SK-N-SH (cell line): ENCODE data around the gene EDA2R. TPM values are rescaled to one million over a fixed set of nuclear protein-coding genes. Genes with fewer than 3 reads are reported as not detected.
A peak's percentile ranks its signal among the peaks of the same experiment; 100 is the strongest.

Experiments
- CTCF ChIA-PET: fragments of 300-600, 350-600 bp; formaldehyde crosslinking; extraction: SDS; loops from one replicate; lab custom pipeline; 2021; lab: Yijun Ruan, JAX
- POLR2A ChIA-PET: fragments of 350-600 bp; sonication (Branson Sonifier 250); formaldehyde crosslinking; extraction: SDS; loops from one replicate; lab custom pipeline; 2020; ENCODE audit warnings: antibody characterized with exemption, inconsistent platforms; lab: Yijun Ruan, JAX
- DNase-seq: peaks from one replicate; pipeline ENCODE4 v3.0.0; 2012
- H2AFZ ChIP-seq: fragments of 200-600 bp; sonication (generic); 2 replicates; pipeline ENCODE4 v1.8.1; 2016; ENCODE audit warnings: antibody characterized with exemption, mild to moderate bottlenecking, low read depth
- H3F3A ChIP-seq: fragments of 200-600 bp; sonication (generic); replicated peaks from 2 replicates; pipeline ENCODE3; 2016; ENCODE audit warnings: antibody characterized with exemption, mild to moderate bottlenecking; ENCODE audit not compliant: insufficient read depth
- H3K27ac ChIP-seq, 2 experiments: fragments of 200-500 bp in 1 of 2; fragments of 200-600 bp in 1 of 2; sonication (Bioruptor generic) in 1 of 2; sonication (generic), shearing (Covaris generic) in 1 of 2; 2 replicates each; pipeline versions ENCODE4 v1.5.1 to v1.6.1; 2014 to 2016; ENCODE audit warnings: low read depth in 2 of 2, inconsistent platforms in 1 of 2, low read length in 1 of 2, mild to moderate bottlenecking in 1 of 2, mixed read lengths in 1 of 2
- H3K27me3 ChIP-seq: fragments of 200-600 bp; sonication (generic), shearing (Covaris generic); 2 replicates; pipeline ENCODE4 v1.6.1; 2016; ENCODE audit warnings: mixed run types; ENCODE audit not compliant: insufficient read depth
- H3K36me3 ChIP-seq, 2 experiments: fragments of 200-500 bp in 1 of 2; fragments of 200-600 bp in 1 of 2; sonication (Bioruptor generic) in 1 of 2; sonication (generic) in 1 of 2; replicated peaks in 1 of 2; 2 replicates each; pipeline versions ENCODE3 to v1.5.1; 2014 to 2016; ENCODE audit warnings: low read length in 1 of 2, mild to moderate bottlenecking in 1 of 2; ENCODE audit not compliant: insufficient read depth in 2 of 2, control insufficient read depth in 1 of 2
- H3K4me1 ChIP-seq, 2 experiments: fragments of 200-500 bp in 1 of 2; fragments of 200-600 bp in 1 of 2; sonication (Bioruptor generic) in 1 of 2; sonication (generic), shearing (Covaris generic) in 1 of 2; 2 replicates each; pipeline versions ENCODE4 v1.5.1 to v1.6.1; 2014 to 2016; ENCODE audit warnings: low read depth in 1 of 2, low read length in 1 of 2, mixed run types in 1 of 2; ENCODE audit not compliant: insufficient read depth in 2 of 2, control insufficient read depth in 1 of 2
- H3K4me2 ChIP-seq: fragments of 200-600 bp; sonication (generic), shearing (Covaris generic); 2 replicates; pipeline ENCODE4 v1.6.1; 2017; ENCODE audit warnings: mixed run types
- H3K4me3 ChIP-seq, 2 experiments: fragments of 200-500 bp in 1 of 2; fragments of 200-600 bp in 1 of 2; sonication (Bioruptor generic) in 1 of 2; sonication (generic), shearing (Covaris generic) in 1 of 2; 2 replicates each; pipeline versions ENCODE4 v1.5.1 to v1.8.1; 2014 to 2016; ENCODE audit warnings: low read depth in 2 of 2, inconsistent platforms in 1 of 2, low read length in 1 of 2, mild to moderate bottlenecking in 1 of 2, mixed read lengths in 1 of 2, moderate library complexity in 1 of 2
- H3K79me2 ChIP-seq: fragments of 200-600 bp; sonication (generic); 2 replicates; pipeline ENCODE4 v1.8.1; 2017; ENCODE audit warnings: mild to moderate bottlenecking; ENCODE audit not compliant: insufficient read depth
- H3K9ac ChIP-seq: fragments of 200-600 bp; sonication (generic); 2 replicates; pipeline ENCODE4 v1.6.1; 2017; ENCODE audit warnings: mixed run types
- H3K9me2 ChIP-seq: fragments of 200-600 bp; sonication (generic); 2 replicates; pipeline ENCODE4 v1.6.1; 2017; ENCODE audit warnings: mixed run types
- H3K9me3 ChIP-seq: fragments of 200-600 bp; sonication (generic); 2 replicates; pipeline ENCODE4 v1.6.1; 2017; ENCODE audit warnings: mixed run types, mild to moderate bottlenecking, moderate library complexity
- H4K20me1 ChIP-seq: fragments of 200-600 bp; sonication (generic); 2 replicates; pipeline ENCODE4 v1.6.1; 2017; ENCODE audit warnings: mild to moderate bottlenecking, mixed run types; ENCODE audit not compliant: insufficient read depth
- CTCF ChIP-seq: fragments of 200-600 bp; sonication (generic); IDR thresholded peaks from 2 replicates; pipeline ENCODE4 v1.6.1; 2017; ENCODE audit warnings: antibody characterized with exemption, mild to moderate bottlenecking, moderate library complexity
- ELF1 ChIP-seq: IDR thresholded peaks from 2 replicates; pipeline ENCODE4 v1.4.0; 2012
- EP300 ChIP-seq, 2 experiments: IDR thresholded peaks; 2 replicates each; pipeline versions ENCODE4 v1.4.0 to v1.6.1; 2012; ENCODE audit warnings: borderline replicate concordance in 1 of 2, low read depth in 1 of 2, low read length in 1 of 2
- FOSL2 ChIP-seq: IDR thresholded peaks from 2 replicates; pipeline ENCODE4 v1.4.0; 2012; ENCODE audit warnings: low read depth, mild to moderate bottlenecking, moderate library complexity, borderline replicate concordance
- FOXM1 ChIP-seq: IDR thresholded peaks from 2 replicates; pipeline ENCODE4 v1.4.0; 2012; ENCODE audit warnings: low read depth, mild to moderate bottlenecking
- IRF3 ChIP-seq: fragments of 150-350 bp; IDR thresholded peaks from 2 replicates; pipeline ENCODE4 v1.6.1; 2016; ENCODE audit warnings: mild to moderate bottlenecking, low read depth, low read length
- JUND ChIP-seq: IDR thresholded peaks from 2 replicates; pipeline ENCODE4 v1.4.0; 2012
- MEF2A ChIP-seq: IDR thresholded peaks from 2 replicates; pipeline ENCODE4 v1.4.0; 2012; ENCODE audit warnings: low read depth, borderline replicate concordance
- NFIC ChIP-seq: IDR thresholded peaks from 2 replicates; pipeline ENCODE4 v1.4.0; 2012; ENCODE audit warnings: borderline replicate concordance
- PBX3 ChIP-seq: IDR thresholded peaks from 2 replicates; pipeline ENCODE4; 2012
- POLR2AphosphoS5 ChIP-seq: IDR thresholded peaks from 2 replicates; pipeline ENCODE4 v1.6.1; 2012; ENCODE audit warnings: low read depth, low read length
- RFX5 ChIP-seq: IDR thresholded peaks from 2 replicates; pipeline ENCODE4 v1.6.1; 2012; ENCODE audit warnings: mild to moderate bottlenecking, improper control_type of control experiment, low read length
- RXRA ChIP-seq: IDR thresholded peaks from 2 replicates; pipeline ENCODE4 v1.4.0; 2012; ENCODE audit warnings: low read depth, mild to moderate bottlenecking, borderline replicate concordance
- TAF1 ChIP-seq: IDR thresholded peaks from 2 replicates; pipeline ENCODE4 v1.6.1; 2012; ENCODE audit warnings: low read depth, mild to moderate bottlenecking, low read length, moderate library complexity, borderline replicate concordance
- TCF12 ChIP-seq: IDR thresholded peaks from 2 replicates; pipeline ENCODE4 v1.4.0; 2012
- TEAD4 ChIP-seq: IDR thresholded peaks from 2 replicates; pipeline ENCODE4 v1.4.0; 2012; ENCODE audit warnings: mild to moderate bottlenecking, borderline replicate concordance; ENCODE audit not compliant: insufficient read depth
- USF2 ChIP-seq: fragments of 150-350 bp; IDR thresholded peaks from 2 replicates; pipeline ENCODE4 v1.6.1; 2017; ENCODE audit warnings: antibody characterized with exemption, low read length, low read depth, borderline replicate concordance
- ZBTB33 ChIP-seq: IDR thresholded peaks from 2 replicates; pipeline ENCODE4 v1.4.0; 2012; ENCODE audit warnings: low read depth, borderline replicate concordance
- WGBS: methylation state at CpG from one replicate; pipeline ENCODE4 v1.1.6; 2017; ENCODE audit warnings: low lambda C conversion rate; 5-methylcytosine and 5-hydroxymethylcytosine counted together
- polyA plus RNA-seq, 3 experiments: library from polyadenylated mRNA; depleted of rRNA; stranded (reverse); fragments of >200 nt; gene quantifications; 2 replicates each; pipeline ENCODE4 v1.2.3, GENCODE V29; 2012
- TF ChIP-seq, protein P1 (sequence below): IDR thresholded peaks from 2 replicates; pipeline ENCODE4 v1.6.1; 2012; ENCODE audit warnings: mild to moderate bottlenecking, low read depth, low read length, moderate library complexity
- TF ChIP-seq, protein P2 (sequence below): IDR thresholded peaks from 2 replicates; pipeline ENCODE4 v1.4.0; 2012; ENCODE audit warnings: low read depth

The EDA2R gene
- polyA plus RNA-seq, 1 of the 3 experiments (the other 2 are of a cell fraction): 23.0 TPM

GRCh38 chrX:66635360-66635759 is 3.5 kb downstream of the EDA2R start:
- POLR2A ChIA-PET: no interaction called here
- H3K4me1 ChIP-seq: peaks cover 0 to 12% of the 10 kb centered on the region in 2 experiments; a peak in 2 of 4 replicates
- no peaks in the 10 kb centered on the region for H3K9me3 ChIP-seq
- H3K27ac ChIP-seq: peak overlapping the region; percentile 16 to 87; a peak in 3 of 4 replicates
- H3K27me3 ChIP-seq: no peaks in the 10 kb centered on the region
- H3K79me2 ChIP-seq: peaks cover 73% of the 10 kb centered on the region
- peak overlapping the region in 1 of 2 experiments; percentile 86; a peak in 1 of 4 replicates for H3K4me3 ChIP-seq
- DNase-seq: no peak
- WGBS: 11% methylated on average over 2 of the region's 2 CpGs
- H4K20me1 ChIP-seq: peaks cover 46% of the 10 kb centered on the region
- no peak overlapping the region for H2AFZ ChIP-seq
- H3K9ac ChIP-seq: peak overlapping the region; percentile 34; the same call in 1 of the 2 replicates
- no peaks in the 10 kb centered on the region for H3K9me2 ChIP-seq
- CTCF ChIA-PET: no interaction called here
- TF ChIP-seq FOXM1 (0 out of 2 replicates have a peak, but pooled peaks have one; percentile 29), TEAD4 (peak; percentile 66; the same call in 1 of the 2 replicates), ELF1 (0 out of 2 replicates have a peak, but pooled peaks have one; percentile 32), IRF3 (no peak), NFIC (peak; percentile 87), FOSL2 (peak; percentile 86), CTCF (no peak), PBX3 (peak; percentile 82), POLR2AphosphoS5 (peak; percentile 58; the same call in 1 of the 2 replicates), ZBTB33 (peak; percentile 59; the same call in 1 of the 2 replicates), TAF1 (no peak), MEF2A (peak; percentile 48; the same call in 1 of the 2 replicates), TCF12 (peak; percentile 96), USF2 (no peak), RXRA (peak; percentile 95), RFX5 (no peak), EP300 (IDR thresholded peaks at IDR 0.05; ENCODE audit: borderline replicate concordance in 1 of 2, low read depth in 1 of 2, low read length in 1 of 2) (peak; percentile 27 to 87; a peak in 2 of 4 replicates), JUND (peak; percentile 95)
- TF ChIP-seq, protein P1, sequence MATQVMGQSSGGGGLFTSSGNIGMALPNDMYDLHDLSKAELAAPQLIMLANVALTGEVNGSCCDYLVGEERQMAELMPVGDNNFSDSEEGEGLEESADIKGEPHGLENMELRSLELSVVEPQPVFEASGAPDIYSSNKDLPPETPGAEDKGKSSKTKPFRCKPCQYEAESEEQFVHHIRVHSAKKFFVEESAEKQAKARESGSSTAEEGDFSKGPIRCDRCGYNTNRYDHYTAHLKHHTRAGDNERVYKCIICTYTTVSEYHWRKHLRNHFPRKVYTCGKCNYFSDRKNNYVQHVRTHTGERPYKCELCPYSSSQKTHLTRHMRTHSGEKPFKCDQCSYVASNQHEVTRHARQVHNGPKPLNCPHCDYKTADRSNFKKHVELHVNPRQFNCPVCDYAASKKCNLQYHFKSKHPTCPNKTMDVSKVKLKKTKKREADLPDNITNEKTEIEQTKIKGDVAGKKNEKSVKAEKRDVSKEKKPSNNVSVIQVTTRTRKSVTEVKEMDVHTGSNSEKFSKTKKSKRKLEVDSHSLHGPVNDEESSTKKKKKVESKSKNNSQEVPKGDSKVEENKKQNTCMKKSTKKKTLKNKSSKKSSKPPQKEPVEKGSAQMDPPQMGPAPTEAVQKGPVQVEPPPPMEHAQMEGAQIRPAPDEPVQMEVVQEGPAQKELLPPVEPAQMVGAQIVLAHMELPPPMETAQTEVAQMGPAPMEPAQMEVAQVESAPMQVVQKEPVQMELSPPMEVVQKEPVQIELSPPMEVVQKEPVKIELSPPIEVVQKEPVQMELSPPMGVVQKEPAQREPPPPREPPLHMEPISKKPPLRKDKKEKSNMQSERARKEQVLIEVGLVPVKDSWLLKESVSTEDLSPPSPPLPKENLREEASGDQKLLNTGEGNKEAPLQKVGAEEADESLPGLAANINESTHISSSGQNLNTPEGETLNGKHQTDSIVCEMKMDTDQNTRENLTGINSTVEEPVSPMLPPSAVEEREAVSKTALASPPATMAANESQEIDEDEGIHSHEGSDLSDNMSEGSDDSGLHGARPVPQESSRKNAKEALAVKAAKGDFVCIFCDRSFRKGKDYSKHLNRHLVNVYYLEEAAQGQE: 0 out of 2 replicates have a peak, but pooled peaks have one; percentile 35
- TF ChIP-seq, protein P2, sequence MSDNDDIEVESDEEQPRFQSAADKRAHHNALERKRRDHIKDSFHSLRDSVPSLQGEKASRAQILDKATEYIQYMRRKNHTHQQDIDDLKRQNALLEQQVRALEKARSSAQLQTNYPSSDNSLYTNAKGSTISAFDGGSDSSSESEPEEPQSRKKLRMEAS: peak; percentile 47; the same call in 1 of the 2 replicates
- TF ChIP-seq, all 33 proteins: peak for 15
- Histone ChIP-seq H3K4me2 (peak overlapping the region; percentile 77), H3F3A (peaks cover 43% of the 10 kb centered on the region), H3K36me3 (peaks cover 0 to 5% of the 10 kb centered on the region in 2 experiments)
